GM19452 (cell line): ENCODE measurements around the gene IFNK.

Source experiments
- ATAC-seq: cut with Tn5 transposase; IDR thresholded peaks from one replicate; pipeline ENCODE4 v1.9.1; 2021; ENCODE audit not compliant: unreplicated experiment

IFNK gene

DNA sequence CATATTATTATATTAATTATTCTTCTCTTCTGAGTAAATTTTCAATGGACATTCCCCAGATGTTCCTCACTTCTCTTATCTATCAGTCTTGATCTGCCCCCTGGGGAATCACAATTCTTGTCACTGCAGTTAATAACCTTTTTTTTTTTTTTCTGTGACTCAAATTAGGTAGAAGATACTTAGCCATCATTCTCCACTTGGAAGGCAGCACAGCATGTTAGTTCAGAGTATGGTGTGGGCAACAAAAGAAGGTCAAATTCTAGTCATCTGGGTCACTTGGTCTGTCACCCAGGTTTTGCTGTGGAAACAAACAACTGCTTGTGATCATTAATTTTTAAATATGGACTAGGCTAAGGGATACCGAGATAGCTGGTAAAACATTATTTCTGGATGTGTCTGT lies 13.7 kb downstream of the IFNK start:
- ATAC-seq, result no peak

DNA sequence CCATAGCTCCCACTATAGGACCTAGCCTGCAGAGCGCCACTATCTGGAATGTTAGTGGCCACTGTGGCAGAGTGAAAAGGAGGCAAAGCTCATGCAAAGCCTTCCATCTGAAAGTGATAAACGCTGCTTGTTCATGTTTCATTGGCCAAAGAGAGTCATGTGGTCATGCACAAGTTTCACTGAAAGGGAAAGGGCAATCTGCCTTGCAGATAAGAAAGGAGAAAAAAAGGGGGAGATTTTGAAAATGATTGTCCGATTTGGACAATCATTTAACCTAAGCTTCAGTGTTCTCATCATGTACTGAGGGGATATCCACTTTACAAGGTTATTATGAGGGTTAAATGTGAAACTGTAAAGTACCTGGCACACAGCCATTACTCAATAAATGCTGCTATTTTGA lies 14.6 kb downstream of the IFNK start:
- peak; percentile 47 for ATAC-seq

DNA sequence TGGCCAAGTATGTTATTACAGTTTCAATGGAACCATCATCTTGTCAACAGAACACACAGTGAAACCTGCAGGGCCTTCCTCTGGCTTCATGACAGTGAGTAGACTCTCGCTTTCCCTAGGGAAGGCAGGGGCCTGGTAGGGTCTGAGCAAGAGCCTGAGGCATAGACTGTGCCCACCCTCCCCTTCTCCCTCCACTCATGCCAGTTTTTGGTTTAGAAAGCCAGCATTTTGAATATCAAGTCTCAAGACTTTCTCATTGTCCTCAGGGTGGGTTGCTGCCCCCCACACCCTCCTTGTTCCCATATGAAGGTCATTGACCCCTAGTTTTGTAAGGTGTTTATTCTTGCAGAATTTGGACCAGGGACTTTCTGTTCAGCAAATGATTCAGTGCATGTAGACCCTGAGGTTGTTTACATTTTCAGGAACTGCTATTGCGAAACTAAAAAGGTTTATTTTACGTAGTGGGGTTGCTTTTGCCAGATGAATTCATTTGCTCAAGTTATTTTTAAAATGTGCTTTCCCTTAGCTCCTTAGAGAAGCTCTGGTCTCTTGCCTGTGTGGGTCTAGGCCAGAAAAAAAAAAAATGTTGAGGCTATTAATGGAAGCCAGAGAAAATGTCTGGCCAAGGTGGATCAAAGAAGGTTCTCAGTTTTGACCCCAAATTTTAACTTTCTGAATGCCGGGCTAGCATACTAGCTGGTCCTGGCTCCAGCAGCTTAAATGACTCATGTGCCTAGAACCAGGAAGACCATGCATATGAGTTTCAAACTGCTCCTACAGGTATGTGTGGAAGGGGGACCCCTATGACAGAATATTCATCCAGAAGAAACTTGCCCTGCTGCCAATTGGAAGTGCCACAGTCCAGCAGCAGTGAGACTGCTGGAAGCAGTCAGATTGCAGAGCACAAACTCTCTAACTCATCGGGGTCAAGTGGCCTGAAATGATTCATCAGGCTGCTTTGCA lies 15.7 kb downstream of the IFNK start:
- ATAC-seq, result no peak

DNA sequence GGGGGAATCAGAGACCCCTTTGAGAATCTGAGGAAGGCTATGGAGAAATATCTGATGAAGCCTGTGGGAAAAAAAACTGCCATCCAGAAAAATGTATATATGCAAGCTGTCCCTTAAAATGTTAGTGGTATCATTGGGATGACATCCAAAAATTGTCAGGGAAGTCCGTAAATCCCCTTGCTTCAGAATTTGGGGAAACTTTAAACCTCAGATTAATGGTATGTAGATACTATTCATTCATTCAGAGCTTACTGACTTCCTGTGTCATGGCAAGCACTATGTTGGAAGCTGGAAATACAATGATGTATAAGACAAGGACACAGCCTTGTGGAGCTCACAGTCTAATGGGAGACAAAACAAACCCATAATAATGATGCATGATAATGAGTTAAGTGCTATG lies 16.4 kb downstream of the IFNK start:
- ATAC-seq, result no peak

DNA sequence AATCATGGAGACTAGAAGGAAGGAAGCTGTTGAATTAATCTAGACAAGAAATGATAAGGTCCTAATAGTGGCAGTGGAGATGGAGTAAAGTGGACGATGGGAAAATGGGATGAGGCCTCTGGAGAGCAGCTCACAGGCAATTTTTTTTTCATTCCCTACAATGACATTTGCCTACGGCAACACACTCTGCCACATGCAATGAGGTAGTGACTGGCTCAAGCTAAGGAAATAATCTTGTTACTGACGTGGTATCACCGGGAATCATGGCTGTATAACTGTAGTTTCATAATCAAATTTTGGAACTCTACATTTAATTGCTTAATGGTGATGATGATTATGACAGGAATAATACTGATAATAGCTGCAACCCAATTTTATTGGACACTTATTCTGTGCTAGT lies 17.6 kb downstream of the IFNK start:
- ATAC-seq, result no peak

DNA sequence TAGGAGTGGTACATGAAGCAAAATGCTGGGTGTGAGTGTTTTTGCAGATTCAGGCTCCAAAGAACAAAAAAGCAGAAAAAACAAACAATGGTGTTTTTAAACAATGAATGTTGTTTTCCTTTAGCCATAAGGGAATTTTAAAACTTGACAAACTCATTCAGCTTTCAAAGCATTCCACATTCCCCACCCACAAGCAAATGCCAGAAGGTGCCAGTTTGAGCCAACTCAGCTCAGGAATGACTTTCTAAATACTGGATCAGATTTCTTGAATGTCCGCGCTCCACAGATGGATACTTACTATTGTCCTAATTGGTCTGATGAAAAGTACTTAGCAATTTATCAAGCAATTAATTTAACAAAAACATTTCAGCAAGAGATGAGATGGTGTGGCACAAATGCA lies 18.4 kb downstream of the IFNK start:
- no peak for ATAC-seq

DNA sequence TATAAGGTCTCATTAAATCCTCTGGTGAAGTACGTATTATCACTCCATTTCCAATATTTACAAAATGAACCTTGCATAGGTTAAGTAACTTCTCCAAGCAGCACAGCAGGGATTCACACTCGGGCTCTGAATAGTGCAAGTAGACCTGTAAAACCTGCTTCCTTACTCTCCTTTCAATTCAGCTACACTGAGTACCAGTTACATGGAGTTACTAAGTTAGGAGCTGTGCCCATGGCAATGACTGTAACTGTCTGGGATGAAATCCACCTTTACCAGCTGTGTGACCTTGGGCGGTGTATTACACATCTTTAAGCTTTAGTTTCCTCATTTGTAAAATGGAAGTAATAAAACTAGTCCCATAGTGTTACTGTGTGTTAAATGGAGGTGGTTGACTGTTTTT lies 21.4 kb downstream of the IFNK start:
- ATAC-seq, result no peak

DNA sequence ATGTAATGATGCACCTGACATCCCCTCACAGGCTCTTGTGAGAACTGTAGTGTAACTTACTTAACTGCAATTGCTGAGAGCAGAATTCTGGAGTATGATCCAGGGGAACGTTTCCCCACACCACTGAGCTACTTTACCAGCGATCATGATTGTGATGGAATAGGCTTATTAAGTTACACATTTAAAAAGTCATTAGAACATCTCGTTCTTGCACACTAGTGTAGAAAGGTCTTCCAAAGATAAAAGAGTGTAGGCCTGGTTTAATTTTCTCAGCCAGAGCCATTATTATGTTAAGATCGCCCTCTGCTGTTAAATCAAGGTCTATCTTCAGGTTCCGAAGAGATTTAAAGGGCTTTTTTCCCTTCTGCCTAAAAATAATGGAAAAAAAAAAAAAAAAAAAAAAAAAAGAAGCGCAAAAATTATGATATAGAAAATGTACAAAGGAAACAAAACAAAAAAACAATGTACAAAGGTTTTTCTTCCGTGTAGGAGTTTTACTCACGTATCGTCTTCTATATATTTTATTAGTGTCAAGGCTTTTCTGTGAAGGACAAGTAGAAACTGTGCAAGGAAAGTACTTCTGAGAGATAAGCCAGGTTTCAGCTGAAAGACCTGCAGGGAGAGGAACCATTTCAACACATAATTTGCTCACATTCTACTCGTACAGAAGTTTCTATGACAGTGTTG lies 24.1 kb downstream of the IFNK start:
- no peak for ATAC-seq

DNA sequence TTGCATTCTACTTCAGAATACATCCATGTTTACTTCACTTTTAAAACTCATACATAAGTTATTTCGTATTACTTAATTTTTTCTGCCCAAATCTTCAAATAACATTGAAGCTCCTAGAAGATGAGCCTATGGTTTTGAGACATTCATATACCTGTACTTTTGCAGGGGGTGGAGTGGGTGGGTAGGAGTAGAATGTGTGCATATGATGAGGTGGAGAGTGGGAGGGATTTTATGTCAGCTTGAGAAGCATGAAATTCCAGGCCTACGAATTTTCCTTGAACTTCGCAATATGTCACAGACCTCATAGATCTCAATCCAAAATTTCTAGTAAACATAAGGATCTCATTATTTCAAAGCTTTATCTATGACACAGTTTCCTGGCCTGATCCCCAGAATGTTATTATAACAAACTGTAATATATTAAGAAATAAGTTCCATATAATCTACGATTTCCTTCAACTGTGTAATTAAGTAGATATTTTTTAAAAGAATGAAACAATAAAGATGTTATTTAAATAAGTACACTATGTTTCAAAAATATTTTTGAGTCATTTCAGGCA lies 25.2 kb downstream of the IFNK start:
- ATAC-seq, result no peak

DNA sequence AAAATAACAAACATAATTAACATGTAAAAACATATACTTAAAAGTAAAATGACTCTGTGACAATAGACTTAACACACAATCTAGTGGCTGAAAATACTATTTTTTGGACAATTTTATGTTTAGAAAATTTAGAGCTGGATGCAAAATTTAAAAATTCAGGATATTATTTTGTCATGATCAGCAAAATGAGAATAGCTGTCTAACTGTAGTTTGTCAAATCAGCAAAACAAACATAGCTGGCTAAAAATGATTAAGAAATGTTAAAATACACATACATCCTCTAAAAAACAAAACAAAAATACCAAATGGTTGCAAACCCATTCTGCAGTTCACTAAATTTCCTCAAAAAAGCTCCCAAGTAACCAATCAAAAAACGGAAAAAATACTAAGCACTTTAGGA lies 30.6 kb downstream of the IFNK start:
- ATAC-seq, result no peak

DNA sequence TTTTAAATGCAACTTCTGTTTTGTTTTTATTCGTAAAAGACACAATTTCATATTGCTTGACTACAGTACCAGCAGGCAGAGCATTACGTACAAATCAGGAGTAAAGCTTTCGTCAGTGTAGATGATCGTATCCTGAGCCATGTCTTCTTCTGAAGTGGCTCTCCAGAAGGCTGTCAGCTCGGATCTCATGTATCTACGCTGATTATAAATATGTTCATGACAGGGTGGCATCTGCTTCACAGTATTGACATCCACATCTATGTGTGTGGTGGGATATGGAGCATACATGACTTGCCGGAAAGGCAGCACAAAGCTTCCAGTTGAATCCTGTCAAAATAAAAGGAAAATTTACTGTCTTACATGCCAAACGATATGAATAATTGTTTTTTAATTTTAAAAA lies 32.4 kb downstream of the IFNK start:
- ATAC-seq, result no peak

DNA sequence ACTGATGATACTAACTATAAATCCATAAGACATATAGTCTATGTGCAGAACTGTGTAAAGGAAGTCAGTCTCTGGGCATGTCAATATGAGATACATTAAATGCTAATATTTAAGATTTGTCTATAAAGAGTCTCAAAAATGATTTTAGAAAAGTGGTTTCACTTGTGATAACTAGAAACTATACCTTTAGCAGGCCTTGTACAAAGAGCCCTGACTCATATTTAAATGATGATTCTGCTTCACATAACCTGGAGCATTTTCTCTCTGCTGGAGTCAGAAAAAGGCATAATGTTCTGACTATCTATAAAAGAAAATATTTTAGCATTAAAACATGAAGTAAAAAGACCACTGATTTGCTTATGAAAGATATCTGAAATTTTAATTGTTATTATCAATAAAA lies 34.2 kb downstream of the IFNK start:
- ATAC-seq, result no peak

DNA sequence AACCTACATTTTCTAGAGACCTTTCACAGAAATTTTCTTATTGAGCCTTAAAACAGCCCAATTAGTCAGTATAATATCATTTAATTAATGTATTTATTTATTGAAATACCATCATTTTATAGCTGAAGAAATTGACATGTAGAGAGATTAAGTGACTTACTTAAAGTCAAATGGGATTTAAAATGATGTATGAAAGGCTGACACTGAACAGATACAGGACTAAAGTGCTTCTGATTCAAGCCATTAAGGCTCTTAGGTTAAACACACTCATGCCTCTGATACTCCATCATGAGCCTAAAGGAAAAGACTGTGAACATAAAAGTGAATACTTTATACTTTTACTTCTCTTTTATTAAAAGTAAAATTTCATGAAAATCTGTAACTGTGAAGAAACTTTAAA lies 36.4 kb downstream of the IFNK start:
- no peak for ATAC-seq

DNA sequence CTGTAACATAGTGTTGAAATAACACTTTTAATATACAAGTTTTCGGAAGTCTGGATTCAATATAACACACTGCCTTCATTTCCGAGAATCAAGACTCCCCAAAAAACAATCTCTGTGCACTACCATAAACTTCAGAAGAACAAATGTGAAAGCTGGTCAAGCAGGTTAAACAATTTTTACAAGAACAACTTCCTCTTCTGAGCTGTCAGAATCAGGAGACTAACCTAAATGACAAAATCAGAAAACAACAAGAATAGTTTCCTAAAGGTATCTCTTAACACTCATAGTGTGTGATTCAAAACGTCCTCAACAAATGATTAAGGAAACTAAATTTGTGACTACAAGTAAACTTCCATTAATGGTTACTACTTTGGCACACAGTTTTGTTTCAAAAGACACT lies 37.6 kb downstream of the IFNK start:
- no peak for ATAC-seq

DNA sequence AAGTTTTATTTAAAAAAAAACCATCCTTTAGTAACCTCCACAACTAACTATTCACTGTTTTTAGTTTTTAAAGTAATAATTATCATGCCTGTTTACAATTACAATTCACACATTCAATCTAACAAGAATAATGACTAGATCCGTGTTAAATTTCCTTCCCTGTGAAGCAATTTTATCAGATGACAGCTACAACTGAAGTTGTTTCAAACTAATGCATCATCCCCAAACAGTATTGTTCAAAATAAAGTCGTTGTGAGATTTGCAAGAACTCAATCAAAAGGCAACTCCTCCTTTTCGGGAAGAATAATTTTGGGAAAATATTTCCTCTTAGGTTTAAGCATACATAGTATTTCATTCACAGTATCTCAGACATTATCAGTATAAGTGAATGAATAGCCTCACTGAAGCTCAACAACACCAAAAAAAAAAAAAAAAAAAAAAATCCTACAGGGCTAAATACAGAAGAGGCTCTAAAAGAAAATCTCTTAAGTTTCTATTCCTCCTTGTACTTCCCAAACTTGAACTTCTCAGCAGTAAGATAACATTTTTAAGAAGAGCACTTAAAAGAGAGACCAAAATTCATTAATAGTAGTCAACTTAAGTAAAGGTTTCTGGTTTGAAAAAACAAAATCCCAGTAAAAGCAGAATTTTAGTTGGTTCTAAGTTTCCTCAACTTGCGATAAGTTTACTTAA lies 39.8 kb downstream of the IFNK start:
- ATAC-seq, result no peak

DNA sequence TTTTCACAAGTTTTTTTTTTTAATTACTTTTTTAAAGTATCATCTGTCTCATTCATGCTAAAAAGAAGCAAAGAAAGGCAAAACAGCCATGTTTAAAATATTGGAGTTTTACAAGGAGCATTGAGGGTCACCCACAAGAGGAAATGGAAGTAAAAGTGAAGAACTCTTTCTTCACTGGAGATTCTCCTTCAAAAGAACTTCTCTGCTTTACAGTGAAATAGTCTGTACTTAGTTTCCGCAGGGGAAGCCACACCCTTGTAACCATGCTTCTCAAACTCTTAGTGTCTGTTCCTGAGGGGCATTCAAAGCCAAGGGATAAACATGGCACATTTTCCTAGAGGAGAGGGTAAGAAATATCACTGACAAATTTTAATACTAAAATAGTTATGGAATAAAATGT lies 40.6 kb downstream of the IFNK start:
- no peak for ATAC-seq

DNA sequence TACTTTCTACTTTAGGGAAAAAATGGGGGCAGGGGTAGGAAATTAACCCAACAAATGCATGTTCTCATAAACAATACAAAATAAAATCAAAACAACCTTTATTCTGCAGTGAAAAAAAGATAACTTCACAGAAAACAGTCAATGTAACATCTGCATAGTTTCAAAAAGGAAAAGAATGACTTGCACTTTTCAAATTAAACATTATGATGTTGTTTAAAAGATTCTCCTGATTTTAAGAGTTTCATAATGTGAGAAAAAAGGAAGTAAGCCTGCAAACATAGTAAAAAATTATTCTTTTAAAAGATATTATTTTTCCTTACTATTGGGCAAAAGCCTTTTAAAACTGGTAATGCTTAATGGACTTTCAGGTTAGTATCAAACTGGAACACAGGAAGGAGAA lies 41.6 kb downstream of the IFNK start:
- no peak for ATAC-seq

DNA sequence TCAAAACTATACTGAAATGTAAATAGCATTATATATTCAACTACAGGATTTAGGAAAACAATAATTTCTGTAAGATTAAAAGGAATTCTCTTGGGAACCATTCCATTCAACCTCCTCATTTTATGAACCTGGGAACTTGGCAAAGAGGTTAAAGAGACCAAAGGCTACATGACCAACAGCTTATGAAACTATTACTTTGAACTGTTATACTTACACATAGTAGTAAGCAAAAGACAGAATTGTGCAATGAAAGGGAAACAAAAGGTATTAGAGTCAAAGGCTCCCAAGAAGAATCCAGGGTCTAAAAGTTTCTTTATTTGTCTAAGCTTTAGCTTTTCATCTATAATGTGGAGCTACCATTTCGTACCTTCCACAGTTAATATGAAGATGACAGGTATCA lies 42.0 kb downstream of the IFNK start:
- ATAC-seq, result no peak

DNA sequence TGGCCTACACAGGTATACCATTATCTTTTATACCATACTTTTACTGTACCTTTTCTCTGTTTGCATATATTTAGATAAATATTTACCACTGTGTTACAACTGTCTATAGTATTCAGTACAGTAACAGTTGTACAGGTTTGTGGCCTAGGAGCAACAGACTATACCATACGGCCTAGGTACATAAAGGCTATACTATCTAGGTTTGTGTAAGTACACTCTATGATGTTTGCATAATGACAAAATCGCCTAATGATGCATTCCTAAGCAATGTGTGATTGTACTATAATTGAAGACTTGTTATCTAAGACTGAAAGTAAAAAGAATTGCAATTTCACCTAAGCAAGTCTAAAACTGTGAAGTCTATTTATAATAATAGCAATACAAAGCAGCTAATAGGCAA lies 45.3 kb downstream of the IFNK start:
- ATAC-seq, result no peak

DNA sequence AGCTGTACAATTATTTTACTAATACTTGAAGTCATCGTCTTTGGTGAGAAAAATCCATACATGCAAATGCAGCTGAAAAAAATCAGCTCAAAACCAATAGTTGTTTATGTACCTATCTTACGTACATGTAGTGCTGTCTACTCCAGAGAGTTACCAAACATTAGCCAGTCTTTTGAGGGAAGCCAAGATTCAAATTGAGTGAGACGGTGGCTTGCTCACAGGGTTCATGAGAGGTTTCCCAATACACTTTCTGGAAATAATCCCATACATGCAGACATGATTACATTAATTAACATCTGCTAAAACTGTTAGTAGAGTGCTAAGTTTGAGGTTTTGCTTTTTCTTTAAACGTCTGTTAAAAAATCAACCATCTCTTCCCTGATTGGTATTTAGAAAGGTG lies 46.9 kb downstream of the IFNK start:
- no peak for ATAC-seq

DNA sequence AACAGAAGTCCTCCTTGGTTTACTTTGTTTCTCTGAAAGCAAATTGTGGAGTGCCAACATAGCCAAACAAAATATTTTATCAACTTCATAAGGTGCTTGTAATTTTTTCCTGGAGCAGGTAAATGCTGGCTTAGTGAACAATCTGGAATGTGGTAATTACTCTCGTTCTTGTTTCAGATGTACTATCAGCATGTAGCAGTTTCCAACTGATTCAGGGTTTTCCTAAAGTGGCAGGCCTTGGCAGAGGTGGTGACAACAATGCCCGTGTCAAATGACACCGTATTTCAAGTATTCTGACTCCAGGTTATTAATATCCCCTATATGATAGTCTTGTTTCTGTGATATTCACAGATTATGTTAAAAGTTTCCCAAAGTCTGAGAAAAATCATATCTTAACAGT lies 48.0 kb downstream of the IFNK start:
- no peak for ATAC-seq

DNA sequence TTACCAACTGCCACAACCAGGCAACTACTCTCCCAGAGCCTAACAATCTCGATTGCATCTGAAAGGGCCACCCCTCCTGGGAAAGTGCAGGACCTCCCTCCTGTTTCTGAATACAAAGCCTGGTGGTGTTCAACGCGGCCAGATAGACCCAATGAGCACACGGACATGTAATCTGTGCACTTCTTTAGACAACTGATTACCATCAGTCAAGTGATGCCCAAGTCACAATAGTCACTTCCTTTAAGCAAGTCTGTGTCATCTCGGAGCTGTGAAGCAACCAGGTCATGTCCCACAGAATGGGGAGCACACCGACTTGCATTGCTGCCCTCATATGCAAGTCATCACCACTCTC lies 48.5 kb downstream of the IFNK start:
- peak; percentile 32 for ATAC-seq
